Glutamatergic neuron (in vitro differentiated cells): ENCODE data around the gene STX2. TPM values are rescaled to one million over a fixed set of nuclear protein-coding genes. Genes with fewer than 3 reads are reported as not detected.

Source experiments
- DNase-seq: peaks from one replicate; pipeline ENCODE4 v3.0.0; 2022
- H3K27ac Mint-ChIP-seq: one replicate; pipeline ENCODE4 v1.8.0; 2020; ENCODE audit warnings: mild to moderate bottlenecking, mixed read lengths, inconsistent platforms; ENCODE audit not compliant: unreplicated experiment
- H3K27me3 Mint-ChIP-seq: one replicate; pipeline ENCODE4 v1.8.0; 2020; ENCODE audit warnings: mild to moderate bottlenecking, moderate library complexity, mixed read lengths, inconsistent platforms; ENCODE audit not compliant: unreplicated experiment
- H3K36me3 Mint-ChIP-seq: one replicate; pipeline ENCODE4 v1.8.0; 2020; ENCODE audit warnings: mild to moderate bottlenecking, mixed read lengths, inconsistent platforms; ENCODE audit not compliant: unreplicated experiment
- H3K4me1 Mint-ChIP-seq: one replicate; pipeline ENCODE4 v1.8.0; 2020; ENCODE audit warnings: mild to moderate bottlenecking, low read depth, mixed read lengths, inconsistent platforms; ENCODE audit not compliant: unreplicated experiment
- H3K4me3 Mint-ChIP-seq: one replicate; pipeline ENCODE4 v1.8.0; 2020; ENCODE audit warnings: mild to moderate bottlenecking, mixed read lengths, inconsistent platforms; ENCODE audit not compliant: unreplicated experiment
- H3K9me3 Mint-ChIP-seq: one replicate; pipeline ENCODE4 v1.8.0; 2020; ENCODE audit warnings: mild to moderate bottlenecking, moderate library complexity, mixed read lengths, inconsistent platforms; ENCODE audit not compliant: unreplicated experiment
- total RNA-seq: library from RNA; stranded (reverse); fragmentation: NEBNext Ultra II Directional; extraction: Animal tissue kit (Norgen Biotek cat#: 25700); gene quantifications from one replicate; pipeline ENCODE4 v1.2.1, GENCODE V29; 2021; ENCODE audit not compliant: unreplicated experiment
- TF ChIP-seq, protein P1 (sequence below): fragments of 200-600 bp; sonication (generic); IDR thresholded peaks from one replicate; pipeline ENCODE4 v1.5.0; 2021; ENCODE audit not compliant: partially characterized antibody, unreplicated experiment

STX2 gene
- total RNA-seq, 1 donor from 2014 or later: 76.5 TPM

DNA sequence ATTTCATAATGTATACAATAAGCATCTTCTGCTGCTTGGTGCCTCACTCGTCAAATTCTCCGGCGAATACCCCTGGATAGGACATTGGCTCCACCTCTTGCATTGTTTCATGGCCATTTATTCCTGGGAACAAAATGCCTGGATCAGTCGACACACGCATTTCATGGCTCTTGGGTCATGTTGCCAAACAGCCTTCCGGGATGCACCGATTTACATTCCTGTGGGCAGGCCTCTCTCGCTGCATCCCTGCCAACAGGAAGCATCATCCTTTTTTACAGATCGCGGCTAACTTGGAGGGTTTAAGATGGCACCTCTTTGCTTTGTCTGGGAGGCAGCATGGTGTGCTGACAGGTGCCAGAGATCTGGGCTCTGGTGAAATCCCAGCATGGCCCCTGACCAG, 90.3 kb downstream of the STX2 start:
- peaks cover 5% of the 10 kb centered on the region for H3K27me3 Mint-ChIP-seq
- no peaks in the 10 kb centered on the region for H3K36me3 Mint-ChIP-seq
- TF ChIP-seq, protein P1, sequence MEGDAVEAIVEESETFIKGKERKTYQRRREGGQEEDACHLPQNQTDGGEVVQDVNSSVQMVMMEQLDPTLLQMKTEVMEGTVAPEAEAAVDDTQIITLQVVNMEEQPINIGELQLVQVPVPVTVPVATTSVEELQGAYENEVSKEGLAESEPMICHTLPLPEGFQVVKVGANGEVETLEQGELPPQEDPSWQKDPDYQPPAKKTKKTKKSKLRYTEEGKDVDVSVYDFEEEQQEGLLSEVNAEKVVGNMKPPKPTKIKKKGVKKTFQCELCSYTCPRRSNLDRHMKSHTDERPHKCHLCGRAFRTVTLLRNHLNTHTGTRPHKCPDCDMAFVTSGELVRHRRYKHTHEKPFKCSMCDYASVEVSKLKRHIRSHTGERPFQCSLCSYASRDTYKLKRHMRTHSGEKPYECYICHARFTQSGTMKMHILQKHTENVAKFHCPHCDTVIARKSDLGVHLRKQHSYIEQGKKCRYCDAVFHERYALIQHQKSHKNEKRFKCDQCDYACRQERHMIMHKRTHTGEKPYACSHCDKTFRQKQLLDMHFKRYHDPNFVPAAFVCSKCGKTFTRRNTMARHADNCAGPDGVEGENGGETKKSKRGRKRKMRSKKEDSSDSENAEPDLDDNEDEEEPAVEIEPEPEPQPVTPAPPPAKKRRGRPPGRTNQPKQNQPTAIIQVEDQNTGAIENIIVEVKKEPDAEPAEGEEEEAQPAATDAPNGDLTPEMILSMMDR: no peak
- peaks cover 2% of the 10 kb centered on the region for H3K9me3 Mint-ChIP-seq
- no peak for DNase-seq
- no peak overlapping the region for H3K4me3 Mint-ChIP-seq
- H3K4me1 Mint-ChIP-seq: no peaks in the 10 kb centered on the region
- no peak overlapping the region for H3K27ac Mint-ChIP-seq

DNA sequence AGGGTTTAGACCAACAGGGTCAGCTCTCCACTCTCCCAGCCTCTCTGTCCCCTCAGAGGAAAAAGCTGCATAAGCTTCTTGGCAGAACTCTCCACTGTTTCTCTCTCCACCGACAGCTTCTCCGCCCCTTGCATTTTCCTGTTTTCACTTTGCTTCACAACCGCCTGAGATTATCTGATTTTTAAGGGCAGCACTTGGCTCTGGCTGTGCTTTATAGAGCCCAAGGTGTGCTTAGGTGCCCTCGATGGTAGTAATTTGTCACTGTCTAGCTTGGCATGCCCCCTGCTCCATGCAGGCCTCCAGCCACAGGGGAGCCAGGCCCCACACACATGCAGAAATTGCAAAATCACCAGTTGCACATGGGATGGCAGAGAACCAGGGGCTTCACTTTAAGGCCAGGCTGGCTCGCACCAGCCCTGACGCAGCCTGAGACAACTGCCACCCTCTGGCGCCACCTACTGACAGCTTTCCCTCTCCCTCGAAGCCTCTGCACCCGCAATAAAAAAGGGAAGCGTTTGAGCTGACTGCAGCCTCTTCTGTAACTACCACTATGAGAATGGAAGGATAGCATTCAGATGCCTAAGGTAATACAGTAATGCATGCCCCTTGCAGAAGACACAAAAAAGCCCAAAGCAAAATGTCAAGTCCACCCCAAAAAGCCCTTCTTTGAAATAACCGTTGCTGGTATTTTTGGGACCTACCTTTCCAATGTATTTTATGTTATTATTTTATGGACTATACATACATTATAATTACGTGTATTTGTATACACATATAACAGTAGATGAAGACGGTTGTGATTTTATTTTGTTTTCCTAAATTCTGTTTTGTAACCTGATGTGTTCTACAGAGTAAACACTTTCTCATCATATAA, 90.9 kb downstream of the STX2 start:
- Mint-ChIP-seq H3K9me3 (peaks cover 4% of the 10 kb centered on the region), H3K27me3 (peaks cover 5% of the 10 kb centered on the region), H3K4me3 (no peak overlapping the region), H3K36me3 (peaks cover 4% of the 10 kb centered on the region), H3K27ac (no peak overlapping the region), H3K4me1 (no peaks in the 10 kb centered on the region)
- DNase-seq: peak; percentile 92
- TF ChIP-seq, protein P1: peak; percentile 79

DNA sequence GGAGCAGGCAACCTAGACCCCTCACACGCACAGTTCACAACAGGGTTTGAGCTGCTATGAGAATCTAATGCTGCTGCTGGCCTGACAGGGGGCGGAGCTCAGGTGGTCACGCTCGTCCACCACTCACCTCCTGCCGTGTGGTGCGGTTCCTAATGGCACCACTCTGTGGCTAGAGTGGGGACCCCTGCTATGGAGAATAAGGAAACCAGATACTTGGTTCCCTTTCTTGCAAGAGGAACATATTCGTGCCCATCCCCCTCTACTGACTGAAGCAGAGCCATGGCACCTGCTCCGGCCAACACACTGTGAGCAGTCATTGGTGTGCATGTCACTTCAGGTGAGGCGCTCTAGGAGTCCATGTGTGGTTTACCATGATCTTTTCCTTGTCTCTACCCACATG, 92.5 kb downstream of the STX2 start:
- Mint-ChIP-seq H3K4me3 (no peak overlapping the region), H3K27me3 (peaks cover 2% of the 10 kb centered on the region), H3K27ac (no peak overlapping the region), H3K4me1 (no peaks in the 10 kb centered on the region), H3K9me3 (peaks cover 4% of the 10 kb centered on the region), H3K36me3 (peaks cover 4% of the 10 kb centered on the region)
- TF ChIP-seq, protein P1: no peak
- DNase-seq: no peak

DNA sequence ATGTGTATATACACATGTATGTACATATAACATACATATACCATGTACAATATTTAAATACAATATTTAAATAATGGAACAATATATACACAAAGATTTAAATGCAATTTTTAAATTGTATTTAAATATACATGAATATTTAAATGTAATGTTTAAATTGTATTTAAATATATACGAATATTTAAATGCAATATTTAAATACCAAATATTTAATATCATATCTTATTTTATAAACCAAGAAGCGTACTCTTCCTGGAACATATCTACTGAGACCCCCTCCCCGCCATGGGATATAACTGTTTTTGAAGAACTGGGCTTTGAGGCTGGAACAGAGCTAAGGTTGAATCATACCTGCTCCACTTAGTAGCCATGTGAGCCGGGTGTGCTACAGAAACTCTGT, 93.1 kb downstream of the STX2 start:
- H3K4me1 Mint-ChIP-seq: no peaks in the 10 kb centered on the region
- no peak overlapping the region for H3K4me3 Mint-ChIP-seq
- H3K36me3 Mint-ChIP-seq: peaks cover 4% of the 10 kb centered on the region
- H3K27me3 Mint-ChIP-seq: no peaks in the 10 kb centered on the region
- TF ChIP-seq, protein P1: no peak
- H3K27ac Mint-ChIP-seq: no peak overlapping the region
- peaks cover 4% of the 10 kb centered on the region for H3K9me3 Mint-ChIP-seq
- DNase-seq: no peak

DNA sequence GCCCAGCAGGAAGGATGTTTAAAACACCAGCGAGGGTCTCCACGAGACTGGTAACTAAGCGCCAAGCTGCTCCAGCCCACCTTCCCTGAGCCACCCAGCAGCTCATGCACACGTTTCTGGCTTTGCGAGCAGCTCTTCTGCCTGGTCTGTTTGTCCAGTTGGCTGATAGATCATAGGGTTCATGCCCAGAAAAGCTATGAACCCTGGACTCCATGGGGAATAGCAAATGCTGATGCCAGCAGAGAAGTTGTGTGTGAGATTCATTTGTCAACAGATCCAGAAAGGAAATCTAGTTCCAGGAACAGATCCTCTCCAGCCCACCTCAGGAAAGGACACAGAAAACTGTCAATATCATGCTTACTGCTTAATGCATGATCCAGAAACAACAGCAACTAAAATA, 94.8 kb downstream of the STX2 start:
- Mint-ChIP-seq H3K9me3 (peaks cover 4% of the 10 kb centered on the region), H3K36me3 (peaks cover 4% of the 10 kb centered on the region), H3K27me3 (peaks cover 2% of the 10 kb centered on the region), H3K27ac (no peak overlapping the region), H3K4me1 (no peaks in the 10 kb centered on the region), H3K4me3 (no peak overlapping the region)
- DNase-seq: no peak
- TF ChIP-seq, protein P1: no peak
